ENCODE results near the gene C1orf159. TPM values are rescaled to one million over a fixed set of nuclear protein-coding genes. Genes with fewer than 3 reads are reported as not detected.

The C1orf159 gene
- total and polyA plus RNA-seq, 2 donors from 2014 or later = 8.6 to 14.8 TPM

- Histone ChIP-seq H3K4me1 (ENCODE audit: control insufficient read depth in 2 of 3, insufficient read depth in 2 of 3, low read depth in 1 of 3, low read length in 3 of 3) (no peaks in the 10 kb centered on the region), H3K4me3 (ENCODE audit: low read length in 3 of 3) (no peak overlapping the region), H3K27ac (ENCODE audit: low read depth in 2 of 2, low read length in 2 of 2) (no peak overlapping the region), H3K27me3 (ENCODE audit: control insufficient read depth, insufficient read depth, low read length) (no peaks in the 10 kb centered on the region), H3K36me3 (ENCODE audit: control insufficient read depth in 2 of 3, insufficient read depth in 3 of 3, low read length in 3 of 3) (peaks cover 3 to 8% (median 5%) of the 10 kb centered on the region in 3 donors), H3K9me3 (ENCODE audit: control insufficient read depth in 2 of 3, insufficient read depth in 1 of 3, low read length in 3 of 3) (no peaks in the 10 kb centered on the region), H3K9ac (ENCODE audit: low read length in 3 of 3) (no peak overlapping the region)
- intact Hi-C loops (cut with DNase I) = no loop called here
- no peak for TF ChIP-seq CTCF (IDR thresholded peaks at IDR 0.05; ENCODE audit: borderline replicate concordance, extremely low read depth, insufficient read depth)
- FAIRE-seq (no peak), DNase-seq (no peak)
Measured at GRCh38 chr1:1051127-1051810, 64.6 kb downstream of the C1orf159 start.

- H3K4me1 ChIP-seq (ENCODE audit: control insufficient read depth in 2 of 3, insufficient read depth in 2 of 3, low read depth in 1 of 3, low read length in 3 of 3) = no peaks in the 10 kb centered on the region
- DNase-seq (no peak), FAIRE-seq (no peak)
- H3K27ac ChIP-seq (ENCODE audit: low read depth in 2 of 2, low read length in 2 of 2) = no peak overlapping the region
- no peak overlapping the region for H3K4me3 ChIP-seq (ENCODE audit: low read length in 3 of 3)
- intact Hi-C loops (cut with DNase I) = no loop called here
- no peak for TF ChIP-seq CTCF (IDR thresholded peaks at IDR 0.05; ENCODE audit: borderline replicate concordance, extremely low read depth, insufficient read depth)
- peaks cover 5 to 8% (median 7%) of the 10 kb centered on the region in 3 donors for H3K36me3 ChIP-seq (ENCODE audit: control insufficient read depth in 2 of 3, insufficient read depth in 3 of 3, low read length in 3 of 3)
- no peak overlapping the region for H3K9ac ChIP-seq (ENCODE audit: low read length in 3 of 3)
- H3K9me3 ChIP-seq (ENCODE audit: control insufficient read depth in 2 of 3, insufficient read depth in 1 of 3, low read length in 3 of 3) = no peaks in the 10 kb centered on the region
- H3K27me3 ChIP-seq (ENCODE audit: control insufficient read depth, insufficient read depth, low read length) = no peaks in the 10 kb centered on the region
Measured at GRCh38 chr1:1050577-1051052, 65.3 kb downstream of the C1orf159 start.

- TF ChIP-seq CTCF (IDR thresholded peaks at IDR 0.05; ENCODE audit: borderline replicate concordance, extremely low read depth, insufficient read depth) = no peak
- Histone ChIP-seq H3K9me3 (ENCODE audit: control insufficient read depth in 2 of 3, insufficient read depth in 1 of 3, low read length in 3 of 3) (no peaks in the 10 kb centered on the region), H3K27ac (ENCODE audit: low read depth in 2 of 2, low read length in 2 of 2) (no peak overlapping the region), H3K9ac (ENCODE audit: low read length in 3 of 3) (no peak overlapping the region), H3K36me3 (ENCODE audit: control insufficient read depth in 2 of 3, insufficient read depth in 3 of 3, low read length in 3 of 3) (peaks cover 7 to 9% (median 8%) of the 10 kb centered on the region in 3 donors), H3K4me3 (ENCODE audit: low read length in 3 of 3) (no peak overlapping the region), H3K4me1 (ENCODE audit: control insufficient read depth in 2 of 3, insufficient read depth in 2 of 3, low read depth in 1 of 3, low read length in 3 of 3) (no peaks in the 10 kb centered on the region), H3K27me3 (ENCODE audit: control insufficient read depth, insufficient read depth, low read length) (no peaks in the 10 kb centered on the region)
- no peak for DNase-seq
- FAIRE-seq = no peak
- intact Hi-C loops (cut with DNase I) = no loop called here
Measured at GRCh38 chr1:1049318-1050165, 66.3 kb downstream of the C1orf159 start.

Data from kidney (tissue), 14 donors.